Frontal cortex (tissue), 4 donors: ENCODE measurements around the gene LPP. TPM values are rescaled to one million over a fixed set of nuclear protein-coding genes. Genes with fewer than 3 reads are reported as not detected.

Source experiments
- DNase-seq, 2 donors: peaks; one replicate each; pipeline ENCODE4 v3.0.0; 2012; ENCODE audit warnings: low spot score in 2 of 2
- FAIRE-seq: peaks from 2 replicates; lab custom pipeline; 2012; peaks lifted over from hg19 to GRCh38; lab: Jason Lieb, UNC
- total RNA-seq: library from RNA; depleted of rRNA; stranded (reverse); fragments of >200 nt; gene quantifications from one replicate; pipeline ENCODE4 v1.2.3, GENCODE V29; 2014
- donor health status: control.
- donor health status: control.
- donor health status: control.

Gene LPP
- total RNA-seq, 1 donor from 2014 or later = 6.5 TPM

GRCh38 chr3:188341501-188341900, 187.5 kb downstream of the LPP start:
- no peak for FAIRE-seq

GRCh38 chr3:188342991-188343732, 189.2 kb downstream of the LPP start:
- FAIRE-seq (no peak), DNase-seq (no peak)

More at GRCh38 chr3:188341501-188341900, 187.5 kb downstream of the LPP start:
- no peak for DNase-seq

GRCh38 chr3:188343894-188344293, 189.9 kb downstream of the LPP start:
- DNase-seq (no peak), FAIRE-seq (no peak)

GRCh38 chr3:188345223-188345622, 191.3 kb downstream of the LPP start:
- no peak for FAIRE-seq
- no peak for DNase-seq

- no peak for FAIRE-seq
- no peak for DNase-seq
Measured at GRCh38 chr3:188348435-188349244, 194.7 kb downstream of the LPP start.

- DNase-seq (no peak), FAIRE-seq (no peak)
Measured at GRCh38 chr3:188349351-188349901, 195.5 kb downstream of the LPP start.

- FAIRE-seq (no peak), DNase-seq (no peak)
Measured at GRCh38 chr3:188349933-188350332, 196.0 kb downstream of the LPP start.

GRCh38 chr3:188350961-188351360, 197.0 kb downstream of the LPP start:
- DNase-seq = no peak
- no peak for FAIRE-seq

- no peak for FAIRE-seq
- DNase-seq = no peak
Measured at GRCh38 chr3:188351648-188352047, 197.7 kb downstream of the LPP start.

- DNase-seq = no peak
- FAIRE-seq = no peak
Measured at GRCh38 chr3:188352196-188352927, 198.4 kb downstream of the LPP start.

- DNase-seq = no peak
- no peak for FAIRE-seq
Measured at GRCh38 chr3:188353426-188353825, 199.5 kb downstream of the LPP start.

- DNase-seq (no peak), FAIRE-seq (no peak)
Measured at GRCh38 chr3:188358787-188359493, 205.0 kb downstream of the LPP start.

- FAIRE-seq (no peak), DNase-seq (no peak)
Measured at GRCh38 chr3:188360364-188360881, 206.5 kb downstream of the LPP start.

- no peak for DNase-seq
- FAIRE-seq = no peak
Measured at GRCh38 chr3:188361888-188362287, 207.9 kb downstream of the LPP start.

- DNase-seq = no peak
- FAIRE-seq = no peak
Measured at GRCh38 chr3:188362405-188362831, 208.5 kb downstream of the LPP start.

- FAIRE-seq (no peak), DNase-seq (no peak)
Measured at GRCh38 chr3:188365184-188365583, 211.2 kb downstream of the LPP start.

- FAIRE-seq = no peak
- DNase-seq = no peak
Measured at GRCh38 chr3:188365988-188366698, 212.2 kb downstream of the LPP start.

- no peak for FAIRE-seq
Measured at GRCh38 chr3:188367678-188368077, 213.7 kb downstream of the LPP start.

GRCh38 chr3:188369526-188369925, 215.6 kb downstream of the LPP start:
- DNase-seq = no peak
- no peak for FAIRE-seq

More at GRCh38 chr3:188367678-188368077, 213.7 kb downstream of the LPP start:
- no peak for DNase-seq
